ENCODE measurements around the gene HIP1. TPM values are rescaled to one million over a fixed set of nuclear protein-coding genes. Genes with fewer than 3 reads are reported as not detected.

Gene HIP1
- polyA plus RNA-seq, 6 donors from 2014 or later, result 2.5 to 7.8 (median 4.3) TPM

DNA sequence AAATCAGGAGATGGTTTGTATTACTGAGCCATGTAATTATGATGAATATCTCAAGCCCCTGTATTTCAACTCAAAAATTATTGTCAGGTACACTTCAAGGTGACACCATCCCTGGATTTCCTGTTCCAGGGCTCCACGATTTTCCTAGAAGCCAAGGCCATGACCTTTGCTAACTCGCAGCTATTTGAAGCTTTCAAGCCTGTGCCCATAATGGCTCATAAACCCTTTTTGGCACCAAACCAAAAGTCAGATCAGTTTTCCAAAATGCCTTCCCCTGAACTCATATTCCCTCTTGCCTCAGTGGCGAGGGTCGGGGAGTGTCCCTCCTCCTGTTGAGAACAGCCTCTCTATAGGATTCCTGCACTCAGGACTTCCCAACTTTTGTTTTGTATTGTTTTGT lies 70.8 kb downstream of the HIP1 start:
- no peaks in the 10 kb centered on the region for H3K36me3 Mint-ChIP-seq

DNA sequence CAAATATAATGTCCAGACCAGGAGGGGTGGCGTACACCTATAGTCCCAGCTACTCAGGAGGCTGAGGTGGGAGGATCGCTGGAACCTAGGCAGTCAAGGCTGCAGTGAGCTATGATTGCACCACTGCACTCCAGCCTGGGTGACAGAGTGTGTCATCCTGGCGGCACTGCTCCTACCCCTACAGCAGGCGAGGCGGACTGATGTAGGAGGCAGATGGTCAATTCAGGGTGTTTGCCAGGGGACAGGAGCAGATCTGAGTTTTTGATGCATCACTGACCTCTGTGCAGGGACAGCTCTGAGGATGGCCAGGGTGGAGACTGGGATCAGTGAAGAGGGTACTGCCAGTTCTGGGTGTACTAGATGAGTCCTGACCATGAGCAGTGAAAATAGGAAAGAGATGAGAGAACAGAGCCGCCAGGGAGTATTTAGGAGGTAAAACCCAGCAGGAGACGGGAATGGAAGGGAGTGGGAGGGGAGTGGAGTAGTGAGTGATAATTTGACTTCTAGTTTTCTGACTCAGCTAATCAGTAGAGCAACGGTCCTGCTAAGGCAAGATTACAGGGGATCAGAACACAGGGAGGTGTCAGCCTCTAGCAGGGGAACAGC lies 75.3 kb downstream of the HIP1 start:
- ATAC-seq (ENCODE audit: low read depth in 2 of 2), result peak; percentile 17 to 26
- no peaks in the 10 kb centered on the region for H3K36me3 Mint-ChIP-seq
- no peaks in the 10 kb centered on the region for H3K27me3 Mint-ChIP-seq
- no peak for DNase-seq
- H3K9me3 Mint-ChIP-seq, result no peaks in the 10 kb centered on the region
- peak overlapping the region; percentile 65 to 96 (median 88) for H3K27ac Mint-ChIP-seq
- H3K4me1 Mint-ChIP-seq, result peaks cover 18 to 21% (median 20%) of the 10 kb centered on the region in 3 donors
- H3K4me3 Mint-ChIP-seq, result peak overlapping the region in 6 of 8 donors; percentile 17 to 67 (median 56)

More for the DNA sequence above, 70.8 kb downstream of the HIP1 start:
- peak overlapping the region in 1 of 6 donors; percentile 42 for H3K27ac Mint-ChIP-seq
- H3K27me3 Mint-ChIP-seq, result no peaks in the 10 kb centered on the region
- H3K4me1 Mint-ChIP-seq, result peaks cover 8 to 12% (median 11%) of the 10 kb centered on the region in 3 donors
- DNase-seq, result no peak
- H3K9me3 Mint-ChIP-seq, result no peaks in the 10 kb centered on the region
- no peak overlapping the region for H3K4me3 Mint-ChIP-seq
- ATAC-seq (ENCODE audit: low read depth in 2 of 2), result no peak

DNA sequence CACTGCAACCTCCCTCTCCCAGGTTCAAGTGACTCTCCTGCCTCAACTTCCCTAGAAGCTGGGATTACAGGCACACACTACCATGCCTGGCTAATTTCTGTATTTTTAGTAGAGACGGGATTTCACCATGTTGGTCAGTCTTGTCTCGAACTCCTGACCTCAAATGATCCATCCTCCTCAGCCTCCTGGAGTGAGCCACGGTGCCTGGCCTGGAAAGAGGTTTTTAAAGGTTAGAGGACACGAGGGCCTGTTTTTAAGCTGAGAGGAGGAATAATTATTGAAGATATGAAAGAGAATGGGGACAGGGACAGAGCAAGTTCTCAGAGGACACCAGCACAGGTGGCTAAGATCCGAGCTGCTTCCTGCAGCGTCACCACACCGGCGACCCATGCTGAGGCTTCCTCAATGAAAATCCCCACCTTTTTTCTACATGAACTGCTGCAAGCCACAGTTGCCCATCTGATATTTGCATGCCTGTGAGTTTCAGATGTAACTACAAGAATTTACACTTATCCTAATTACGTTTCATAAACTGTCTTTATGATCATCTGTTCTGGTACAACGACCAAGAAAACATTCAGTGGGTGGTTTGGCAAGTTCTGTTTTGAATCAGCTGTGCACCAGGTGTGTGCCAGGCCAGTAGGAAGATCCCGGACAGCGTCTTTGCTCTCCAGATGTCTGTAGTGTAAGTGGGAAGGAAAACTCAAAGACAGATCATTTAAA lies 76.0 kb downstream of the HIP1 start:
- H3K27me3 Mint-ChIP-seq, result no peaks in the 10 kb centered on the region
- DNase-seq (peak; percentile 75), ATAC-seq (ENCODE audit: low read depth in 2 of 2) (peak; percentile 93 to 96)
- H3K27ac Mint-ChIP-seq, result peak overlapping the region; percentile 76 to 96 (median 88)
- H3K9me3 Mint-ChIP-seq, result no peaks in the 10 kb centered on the region
- peaks cover 18 to 21% (median 20%) of the 10 kb centered on the region in 3 donors for H3K4me1 Mint-ChIP-seq
- H3K36me3 Mint-ChIP-seq, result no peaks in the 10 kb centered on the region
- peak overlapping the region in 7 of 8 donors; percentile 17 to 78 (median 64) for H3K4me3 Mint-ChIP-seq

DNA sequence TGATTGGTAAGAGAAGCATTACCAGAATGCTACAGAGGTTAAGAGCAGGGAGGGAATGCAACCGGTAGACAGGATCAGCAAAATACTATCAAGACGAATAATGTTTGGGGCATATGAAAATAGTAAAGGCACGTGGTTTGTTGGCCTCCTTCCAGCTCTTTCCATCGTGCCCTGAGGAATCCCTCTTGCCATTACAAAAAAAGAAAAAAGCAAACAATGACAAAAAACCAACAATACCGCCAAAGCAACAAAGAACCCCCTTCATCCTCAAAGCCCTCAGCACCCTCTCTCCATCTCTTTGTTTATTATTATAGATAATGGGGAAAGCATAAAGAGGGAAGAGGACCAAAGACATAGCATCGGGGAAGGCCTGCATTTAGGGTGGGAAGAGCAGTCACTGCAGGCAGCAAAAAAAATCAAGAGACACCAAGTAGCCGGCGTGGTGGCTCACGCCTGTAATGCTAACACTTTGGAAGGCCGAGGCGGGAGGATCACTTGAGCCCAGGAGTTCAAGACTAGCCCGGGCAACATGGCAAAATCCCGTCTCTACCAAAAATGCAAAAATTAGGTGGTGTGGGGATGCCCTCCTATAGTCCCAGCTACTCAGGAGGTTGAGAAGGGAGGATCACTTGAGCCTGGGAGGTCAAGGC lies 78.0 kb downstream of the HIP1 start:
- H3K36me3 Mint-ChIP-seq, result no peaks in the 10 kb centered on the region
- no peaks in the 10 kb centered on the region for H3K9me3 Mint-ChIP-seq

DNA sequence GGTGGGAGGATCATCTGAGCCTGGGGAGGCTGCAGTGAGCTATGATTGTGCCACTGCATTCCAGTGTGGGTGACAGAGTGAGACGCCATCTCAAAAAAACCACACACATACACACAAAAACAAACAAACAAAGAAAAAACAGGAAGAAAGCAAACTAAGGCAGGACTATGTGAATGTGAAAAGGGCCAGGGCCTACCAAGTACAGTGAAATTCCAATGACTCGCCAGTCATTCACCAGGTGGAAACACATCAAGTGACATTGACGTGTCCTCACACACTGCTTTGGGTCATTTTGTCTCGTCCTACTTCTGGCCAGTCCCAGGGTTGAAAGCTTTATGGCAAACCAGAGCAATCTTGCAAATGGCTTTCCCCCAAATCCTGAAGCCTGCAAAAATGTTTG lies 79.9 kb downstream of the HIP1 start:
- Mint-ChIP-seq H3K4me1 (peaks cover 18 to 21% (median 20%) of the 10 kb centered on the region in 3 donors), H3K36me3 (no peaks in the 10 kb centered on the region), H3K4me3 (no peak overlapping the region), H3K27ac (peak overlapping the region in 2 of 6 donors; percentile 52 to 56), H3K27me3 (no peaks in the 10 kb centered on the region), H3K9me3 (no peaks in the 10 kb centered on the region)
- DNase-seq (no peak), ATAC-seq (ENCODE audit: low read depth in 2 of 2) (no peak)

More for the DNA sequence above, 78.0 kb downstream of the HIP1 start:
- DNase-seq, result no peak
- peak overlapping the region in 3 of 8 donors; percentile 53 to 61 (median 58) for H3K4me3 Mint-ChIP-seq
- H3K27ac Mint-ChIP-seq, result peak overlapping the region; percentile 30 to 88 (median 68)
- H3K4me1 Mint-ChIP-seq, result peaks cover 18 to 21% (median 20%) of the 10 kb centered on the region in 3 donors
- no peak for ATAC-seq (ENCODE audit: low read depth in 2 of 2)
- H3K27me3 Mint-ChIP-seq, result no peaks in the 10 kb centered on the region

DNA sequence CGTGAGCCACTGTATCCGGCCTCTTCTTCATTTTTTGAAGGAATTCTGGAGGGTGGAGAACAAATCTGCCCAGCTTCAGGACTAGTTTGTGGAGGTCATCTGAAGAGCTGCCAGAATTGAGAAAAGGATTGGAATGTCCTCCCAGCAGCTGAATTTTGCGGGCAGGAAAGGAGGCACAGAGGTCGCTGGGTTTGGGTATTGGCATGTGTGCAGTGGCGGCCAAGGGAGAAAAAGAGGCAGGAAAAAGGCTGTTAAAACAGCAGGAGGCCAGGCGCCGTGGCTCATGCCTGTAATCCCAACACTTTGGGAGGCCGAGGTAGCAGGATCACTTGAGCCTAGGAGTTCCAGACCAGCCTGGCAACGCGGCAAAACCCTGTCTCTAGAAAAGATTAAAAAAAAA lies 80.4 kb downstream of the HIP1 start:
- H3K9me3 Mint-ChIP-seq, result no peaks in the 10 kb centered on the region
- H3K27ac Mint-ChIP-seq, result peak overlapping the region in 1 of 6 donors; percentile 52
- DNase-seq, result no peak
- ATAC-seq (ENCODE audit: low read depth in 2 of 2), result no peak
- peak overlapping the region in 1 of 8 donors; percentile 74 for H3K4me3 Mint-ChIP-seq
- no peaks in the 10 kb centered on the region for H3K36me3 Mint-ChIP-seq
- H3K4me1 Mint-ChIP-seq, result peaks cover 15 to 18% (median 16%) of the 10 kb centered on the region in 3 donors
- H3K27me3 Mint-ChIP-seq, result no peaks in the 10 kb centered on the region

DNA sequence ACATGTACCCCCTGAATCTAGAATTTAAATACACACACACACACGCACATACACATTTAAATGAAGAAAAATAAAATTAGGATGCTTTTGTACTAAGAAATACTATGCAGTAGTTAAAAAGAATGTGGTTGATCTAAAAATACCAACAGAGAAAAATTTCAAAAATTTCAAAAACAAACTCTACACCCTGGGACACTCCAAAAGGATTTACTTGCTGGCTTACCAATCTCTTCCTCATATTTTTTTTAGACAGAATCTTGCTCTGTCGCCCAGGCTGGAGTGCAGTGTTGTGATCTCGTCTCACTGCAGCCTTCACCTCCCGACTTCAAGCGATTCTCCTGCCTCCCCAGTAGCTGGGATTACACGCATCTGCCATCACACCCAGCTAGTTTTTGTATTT lies 80.9 kb downstream of the HIP1 start:
- peak overlapping the region in 1 of 6 donors; percentile 52 for H3K27ac Mint-ChIP-seq
- no peak for ATAC-seq (ENCODE audit: low read depth in 2 of 2)
- H3K4me1 Mint-ChIP-seq, result peaks cover 10 to 13% (median 11%) of the 10 kb centered on the region in 3 donors
- H3K36me3 Mint-ChIP-seq, result no peaks in the 10 kb centered on the region
- H3K27me3 Mint-ChIP-seq, result no peaks in the 10 kb centered on the region
- H3K4me3 Mint-ChIP-seq, result no peak overlapping the region
- no peak for DNase-seq
- no peaks in the 10 kb centered on the region for H3K9me3 Mint-ChIP-seq

DNA sequence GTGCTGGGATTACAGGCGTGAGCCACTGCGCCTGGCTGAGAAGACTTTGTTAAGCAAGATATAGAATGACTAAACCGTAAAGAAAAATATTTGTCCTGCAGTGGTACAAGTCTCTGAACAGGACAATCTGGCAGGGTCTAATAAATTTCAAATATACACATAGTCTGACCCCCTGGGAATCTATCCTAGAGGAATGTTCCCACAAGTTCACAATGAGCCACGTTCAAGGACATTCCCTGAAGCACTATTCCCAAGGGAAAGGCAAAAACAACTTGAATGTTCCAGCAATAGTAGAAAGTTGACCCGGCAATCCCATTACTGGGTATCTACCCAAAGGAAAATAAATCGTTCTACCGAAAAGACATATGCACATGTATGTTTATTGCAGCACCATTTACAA lies 82.0 kb downstream of the HIP1 start:
- DNase-seq (no peak), ATAC-seq (ENCODE audit: low read depth in 2 of 2) (no peak)
- H3K36me3 Mint-ChIP-seq, result no peaks in the 10 kb centered on the region
- H3K4me3 Mint-ChIP-seq, result no peak overlapping the region
- H3K27me3 Mint-ChIP-seq, result no peaks in the 10 kb centered on the region
- peaks cover 2 to 3% (median 3%) of the 10 kb centered on the region in 3 donors for H3K4me1 Mint-ChIP-seq
- H3K9me3 Mint-ChIP-seq, result no peaks in the 10 kb centered on the region
- H3K27ac Mint-ChIP-seq, result no peak overlapping the region

DNA sequence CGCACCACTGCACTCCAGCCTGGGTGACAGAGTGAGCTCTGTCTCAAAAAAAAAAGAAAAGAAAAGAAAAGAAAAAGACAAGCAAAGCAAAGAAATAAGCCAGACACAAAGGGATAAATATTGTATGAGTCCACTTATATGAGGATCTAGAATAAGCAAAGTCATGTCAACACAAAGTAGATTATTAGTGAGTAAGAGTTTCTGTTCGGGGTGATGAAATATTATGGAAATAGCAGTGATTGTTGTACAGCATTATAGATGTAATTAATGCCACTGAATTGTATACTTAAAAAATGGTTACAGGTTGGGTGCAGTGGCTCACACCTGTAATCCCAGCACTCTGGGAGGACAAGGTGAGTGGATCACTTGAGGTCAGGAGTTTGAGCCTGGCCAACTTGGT lies 83.2 kb downstream of the HIP1 start:
- no peak overlapping the region for H3K4me3 Mint-ChIP-seq
- ATAC-seq (ENCODE audit: low read depth in 2 of 2) (no peak), DNase-seq (no peak)
- no peaks in the 10 kb centered on the region for H3K36me3 Mint-ChIP-seq
- peak overlapping the region in 1 of 6 donors; percentile 85 for H3K27ac Mint-ChIP-seq
- H3K4me1 Mint-ChIP-seq, result no peaks in the 10 kb centered on the region
- H3K27me3 Mint-ChIP-seq, result no peaks in the 10 kb centered on the region
- H3K9me3 Mint-ChIP-seq, result no peaks in the 10 kb centered on the region

DNA sequence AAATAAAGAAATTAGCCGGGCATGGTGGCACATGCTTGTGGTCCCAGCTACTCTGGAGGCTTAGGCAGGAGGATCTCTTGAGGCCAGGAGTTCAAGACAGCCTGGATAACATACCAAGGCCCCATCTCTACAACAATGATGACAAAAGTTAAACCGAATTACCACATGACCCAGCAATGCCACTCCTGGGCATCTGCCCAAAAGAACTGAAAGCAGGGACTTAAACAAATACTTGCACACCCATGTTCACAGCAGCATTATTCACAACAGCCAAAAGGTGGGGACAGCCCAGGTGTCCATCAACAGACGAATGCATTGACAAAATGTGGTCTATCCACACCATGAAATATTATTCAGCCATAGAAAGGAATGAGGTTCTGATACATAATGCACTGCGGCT lies 83.9 kb downstream of the HIP1 start:
- H3K27me3 Mint-ChIP-seq, result no peaks in the 10 kb centered on the region
- H3K27ac Mint-ChIP-seq, result no peak overlapping the region
- H3K36me3 Mint-ChIP-seq, result no peaks in the 10 kb centered on the region
- H3K4me1 Mint-ChIP-seq, result no peaks in the 10 kb centered on the region
- no peak for DNase-seq
- no peak for ATAC-seq (ENCODE audit: low read depth in 2 of 2)
- no peaks in the 10 kb centered on the region for H3K9me3 Mint-ChIP-seq
- H3K4me3 Mint-ChIP-seq, result no peak overlapping the region

DNA sequence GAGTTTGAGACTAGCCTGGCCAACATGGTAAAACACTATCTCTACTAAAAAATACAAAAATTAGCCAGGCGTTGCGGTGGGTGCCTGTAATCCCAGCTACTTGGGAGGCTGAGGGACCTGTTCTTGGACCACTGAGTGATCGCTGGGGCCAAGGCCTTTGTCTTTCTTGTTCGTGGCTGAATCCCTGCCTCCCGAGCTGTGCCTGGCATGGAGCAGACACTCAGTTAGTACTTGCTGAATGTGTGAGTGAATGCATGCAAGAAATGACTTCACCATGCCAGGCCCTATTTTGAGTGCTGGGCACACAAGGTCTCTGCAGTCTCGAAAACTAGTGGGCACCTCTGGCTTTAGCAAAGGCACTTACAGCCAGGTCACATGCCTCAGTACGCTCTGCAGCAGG lies 85.1 kb downstream of the HIP1 start:
- H3K27me3 Mint-ChIP-seq, result no peaks in the 10 kb centered on the region

DNA sequence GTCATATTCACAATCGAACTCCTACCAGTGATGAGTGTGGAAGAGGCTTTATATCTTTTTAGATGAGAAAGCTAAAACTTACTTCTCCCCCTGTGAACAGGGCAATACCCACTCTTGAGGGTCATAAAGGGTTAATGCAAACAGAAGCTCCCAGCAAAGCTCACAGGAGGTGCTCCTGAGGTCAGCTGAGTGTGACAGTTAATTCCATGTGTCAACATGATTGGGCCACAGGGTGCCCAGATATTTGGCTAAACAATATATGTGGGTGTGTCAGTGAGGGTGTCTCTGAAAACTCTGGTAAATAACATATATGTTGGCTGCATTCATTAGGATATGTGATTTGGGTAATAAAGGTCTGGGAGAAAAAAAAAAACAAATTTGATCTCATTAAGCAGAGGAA lies 86.0 kb downstream of the HIP1 start:
- no peak for ATAC-seq (ENCODE audit: low read depth in 2 of 2)
- H3K36me3 Mint-ChIP-seq, result peaks cover 0 to 5% of the 10 kb centered on the region in 2 donors

More for the DNA sequence above, 85.1 kb downstream of the HIP1 start:
- Mint-ChIP-seq H3K4me3 (no peak overlapping the region), H3K9me3 (no peaks in the 10 kb centered on the region), H3K27ac (peak overlapping the region in 1 of 6 donors; percentile 32), H3K36me3 (no peaks in the 10 kb centered on the region), H3K4me1 (no peaks in the 10 kb centered on the region)
- no peak for ATAC-seq (ENCODE audit: low read depth in 2 of 2)
- DNase-seq, result no peak

DNA sequence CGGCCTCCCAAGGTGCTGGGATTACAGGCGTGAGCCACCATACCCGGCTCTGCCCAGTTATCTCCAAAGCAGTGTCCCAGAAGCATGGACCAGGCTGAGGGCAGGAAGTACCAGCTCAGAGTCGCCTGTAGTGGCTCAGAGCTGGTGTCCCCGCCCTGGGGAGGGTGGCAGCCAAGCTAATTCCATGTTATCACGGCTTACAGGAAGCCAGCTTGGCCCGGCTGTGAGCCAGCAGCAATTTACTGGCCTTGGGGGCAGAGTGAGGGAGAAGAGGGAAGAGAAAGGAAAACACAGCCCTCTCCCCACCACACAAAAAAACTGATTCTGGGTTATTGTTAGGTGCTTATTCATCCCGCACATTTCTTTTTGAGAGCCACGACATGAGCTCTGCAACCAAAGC lies 88.1 kb downstream of the HIP1 start:
- Mint-ChIP-seq H3K27me3 (no peaks in the 10 kb centered on the region), H3K4me1 (peaks cover 0 to 6% (median 5%) of the 10 kb centered on the region in 3 donors), H3K4me3 (no peak overlapping the region), H3K27ac (no peak overlapping the region), H3K9me3 (peaks cover 0 to 6% (median 0%) of the 10 kb centered on the region in 7 donors), H3K36me3 (peaks cover 0 to 9% of the 10 kb centered on the region in 2 donors)
- no peak for DNase-seq
- no peak for ATAC-seq (ENCODE audit: low read depth in 2 of 2)

More for the DNA sequence above, 86.0 kb downstream of the HIP1 start:
- H3K27ac Mint-ChIP-seq, result peak overlapping the region in 1 of 6 donors; percentile 70
- DNase-seq, result no peak
- peaks cover 0 to 3% (median 0%) of the 10 kb centered on the region in 7 donors for H3K9me3 Mint-ChIP-seq
- no peaks in the 10 kb centered on the region for H3K27me3 Mint-ChIP-seq
- peaks cover 0 to 3% (median 2%) of the 10 kb centered on the region in 3 donors for H3K4me1 Mint-ChIP-seq
- no peak overlapping the region for H3K4me3 Mint-ChIP-seq
